ENCODE data around the gene SIK2.
"Not testable (repeated sequence)": the region's sequence is repeated elsewhere in the genome, so short reads cannot be mapped to it uniquely, and the experiment has no call there.

The SIK2 gene

DNA sequence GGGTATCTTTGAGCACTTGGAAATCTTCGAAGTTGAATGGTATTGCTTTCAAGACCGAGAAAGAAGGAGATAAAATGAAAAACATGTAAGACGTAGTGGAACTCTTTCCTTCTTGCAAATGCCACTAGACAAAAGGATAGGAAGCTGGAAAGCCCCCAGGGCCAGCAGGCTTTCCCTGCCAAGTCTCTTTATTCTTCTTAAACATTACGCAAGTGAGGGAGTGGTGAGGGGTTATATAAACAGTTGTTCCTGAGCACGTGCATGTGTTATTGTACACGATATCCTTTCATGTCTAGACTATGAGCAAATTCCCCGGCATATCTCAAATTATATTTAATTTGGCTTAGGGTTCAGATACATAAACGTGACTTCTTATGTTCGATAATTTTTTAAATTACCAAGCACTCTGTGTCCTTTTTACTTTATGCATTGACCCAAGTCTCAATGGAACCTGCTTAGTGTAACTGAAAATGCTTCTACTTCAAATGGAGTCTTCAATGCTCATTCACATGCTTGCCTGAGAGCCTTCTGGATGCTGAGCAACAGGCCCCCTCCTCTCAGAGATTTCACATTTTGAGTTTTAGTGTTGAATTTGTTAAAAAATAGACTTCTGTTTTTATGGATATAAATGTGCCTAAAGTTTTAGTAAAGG, 104.9 kb downstream of the SIK2 start:
- no peak for DNase-seq

DNA sequence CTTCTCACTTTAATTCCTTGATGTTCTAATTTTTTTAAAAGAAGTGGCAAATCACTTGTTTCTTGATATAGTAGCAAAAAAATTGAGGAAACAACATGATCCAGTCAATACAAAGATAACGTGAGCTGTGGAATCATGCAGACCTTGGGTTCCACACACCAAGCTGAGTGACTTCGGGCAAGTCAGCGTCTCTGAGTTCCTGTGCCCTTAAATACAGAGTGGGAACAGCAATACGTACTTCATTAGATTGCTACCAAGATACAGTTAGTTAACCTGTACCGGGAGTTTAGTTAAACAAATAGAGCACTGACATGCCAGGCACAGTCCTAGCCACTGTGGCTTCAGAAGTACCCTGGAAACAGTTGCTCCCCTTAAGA, 105.4 kb downstream of the SIK2 start:
- no peak for DNase-seq

DNA sequence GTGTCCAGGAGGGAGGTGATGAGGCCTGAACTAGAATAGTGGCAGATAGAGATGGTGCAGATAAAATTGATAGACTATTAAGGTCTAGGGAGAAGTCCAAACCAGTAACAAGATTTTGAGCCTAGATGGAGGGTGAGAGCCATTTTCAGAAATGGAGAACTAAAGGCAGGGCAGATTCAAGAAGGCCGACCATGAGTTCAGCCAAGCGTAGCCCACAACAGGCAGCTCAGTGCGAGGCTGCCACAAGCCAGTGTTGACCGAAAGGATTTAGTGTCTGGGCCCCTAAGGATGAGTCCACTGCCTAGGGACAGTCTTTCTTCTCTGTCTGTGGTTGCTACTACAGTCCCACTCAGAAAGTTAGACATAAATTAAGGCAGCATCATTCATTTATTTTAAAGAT, 112.3 kb downstream of the SIK2 start:
- no peak for DNase-seq

DNA sequence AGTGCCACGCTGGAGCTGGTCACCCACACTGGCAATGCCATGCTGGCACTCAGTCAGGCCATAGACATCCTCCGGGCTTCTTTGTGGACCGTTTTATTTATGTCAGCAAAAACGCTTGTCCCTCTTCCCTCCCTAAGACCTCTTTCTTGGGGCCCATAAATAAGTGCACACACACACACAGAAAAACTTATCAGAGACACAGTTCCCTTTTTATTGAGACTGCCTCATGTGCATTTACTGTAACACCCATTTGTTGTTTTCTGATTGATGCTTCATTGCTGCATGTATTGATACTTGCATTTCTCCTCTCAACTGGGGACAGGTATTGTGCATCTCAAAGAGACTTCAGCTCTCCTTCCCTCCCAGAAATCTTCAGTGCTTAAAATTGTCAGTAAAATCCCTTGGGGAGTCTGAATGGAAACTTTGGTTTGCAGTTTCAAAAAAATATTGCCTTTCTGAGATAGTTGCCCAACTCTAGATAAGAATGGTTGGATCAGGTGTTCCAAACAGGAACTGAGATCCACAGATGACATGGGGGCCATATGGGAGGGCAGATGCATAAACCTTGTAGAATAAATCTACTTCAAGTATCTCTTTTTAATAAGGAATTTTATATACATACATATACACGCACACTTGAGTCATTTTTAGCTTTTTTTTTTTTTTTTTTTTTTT, 113.0 kb downstream of the SIK2 start:
- no peak for DNase-seq

DNA sequence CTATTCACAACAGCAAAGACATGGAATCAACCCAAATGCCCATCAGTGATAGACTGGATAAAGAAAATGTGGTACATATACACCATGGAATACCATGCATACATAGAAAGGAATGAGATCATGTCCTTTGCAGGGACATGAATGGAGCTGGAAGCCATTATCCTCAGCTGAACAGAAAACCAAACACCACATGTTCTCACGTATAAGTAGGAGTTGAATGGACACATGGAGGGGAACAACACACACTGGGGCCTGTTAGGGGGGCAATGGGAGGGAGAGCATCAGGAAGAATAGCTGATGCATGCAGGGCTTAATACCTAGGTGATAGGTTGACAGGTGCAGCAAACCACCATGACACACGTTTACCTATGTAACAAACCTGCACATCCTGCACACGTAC, 115.4 kb downstream of the SIK2 start:
- DNase-seq, result not testable (repeated sequence)

DNA sequence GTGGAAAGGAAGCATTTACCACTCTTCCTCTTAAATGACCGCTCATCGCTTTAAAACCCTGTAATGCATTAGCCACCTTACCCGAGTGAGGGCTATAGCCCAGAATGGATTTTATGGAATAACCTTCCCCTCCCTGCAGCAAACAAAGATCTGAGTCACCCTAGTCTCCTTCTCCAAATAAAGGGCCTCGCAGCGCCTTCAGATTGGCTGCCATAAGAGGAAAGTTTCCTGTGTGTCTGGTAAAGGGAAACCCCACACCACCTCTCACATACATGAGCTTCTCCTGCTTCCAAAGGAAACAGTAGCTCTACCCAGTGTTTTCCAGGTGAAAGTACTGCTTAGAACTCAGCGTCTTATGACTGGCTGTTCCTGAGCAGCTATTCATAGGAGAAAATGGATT, 116.2 kb downstream of the SIK2 start:
- DNase-seq, result no peak

DNA sequence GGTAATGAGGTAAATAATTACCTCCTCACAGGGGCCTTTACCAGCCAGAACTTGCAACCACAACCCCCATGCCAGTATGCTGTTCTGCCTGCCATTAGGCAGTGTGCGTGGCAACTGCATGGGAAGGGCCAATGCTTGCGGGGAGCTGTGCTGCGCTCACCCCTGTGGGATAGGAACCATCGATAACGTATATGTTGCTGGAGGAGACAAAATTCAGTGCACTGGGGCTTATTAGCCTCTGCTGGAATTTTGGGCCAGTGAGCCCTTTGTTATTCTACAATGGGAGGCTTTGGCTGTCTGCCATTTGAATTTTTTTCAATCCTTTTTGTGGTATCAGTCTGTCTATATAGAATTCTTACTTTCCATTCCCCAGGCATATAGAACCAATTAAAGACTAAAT, 116.6 kb downstream of the SIK2 start:
- no peak for DNase-seq

DNA sequence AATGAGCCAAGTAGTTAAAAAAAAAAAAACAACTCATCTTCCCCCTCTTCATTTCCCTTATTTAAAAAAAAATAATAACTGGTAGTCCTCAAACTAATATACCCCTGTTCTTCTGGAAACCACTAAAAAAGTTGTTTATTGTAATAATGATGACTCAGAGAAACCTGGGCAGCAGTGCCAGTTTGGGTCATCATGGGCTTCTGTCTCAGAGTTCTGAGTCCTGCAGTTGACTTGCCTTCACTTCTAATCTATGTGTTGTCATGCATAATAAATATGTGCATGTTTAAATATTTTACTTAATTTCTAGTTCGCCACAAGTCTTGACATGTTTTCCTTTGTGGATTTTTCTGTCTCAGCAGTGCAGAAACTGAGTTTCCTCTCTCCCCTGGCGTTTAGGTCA, 117.1 kb downstream of the SIK2 start:
- DNase-seq, result no peak

DNA sequence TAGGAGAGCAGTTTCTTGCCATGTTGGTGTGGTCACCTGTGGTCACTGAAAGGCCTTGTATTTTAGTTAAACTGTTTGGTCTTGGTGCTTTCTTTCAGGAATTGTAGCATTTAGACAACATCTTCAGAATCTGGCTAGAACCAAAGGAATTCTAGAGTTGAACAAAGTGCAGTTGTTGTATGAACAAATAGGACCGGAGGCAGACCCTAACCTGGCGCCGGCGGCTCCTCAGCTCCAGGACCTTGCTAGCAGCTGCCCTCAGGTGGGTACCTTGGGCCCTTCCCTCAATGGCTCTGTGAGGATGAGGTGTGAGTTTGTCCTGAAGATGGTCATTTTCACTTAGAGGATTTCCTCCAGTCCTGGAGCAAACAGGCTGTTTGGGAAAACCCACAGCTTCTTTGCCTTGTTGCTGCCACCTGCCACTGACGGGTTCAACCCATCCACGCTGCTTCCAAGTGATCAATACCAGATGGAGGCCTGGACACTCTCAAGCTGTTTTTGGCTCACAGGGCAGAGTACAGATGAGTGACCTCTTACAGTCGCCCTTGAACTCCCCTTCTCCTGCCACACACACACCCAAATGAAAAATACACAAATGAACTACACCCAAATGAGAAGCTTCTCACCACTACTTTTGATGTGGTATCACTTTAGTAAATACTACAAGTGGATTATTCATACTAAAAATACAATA, 118.7 kb downstream of the SIK2 start:
- no peak for DNase-seq

DNA sequence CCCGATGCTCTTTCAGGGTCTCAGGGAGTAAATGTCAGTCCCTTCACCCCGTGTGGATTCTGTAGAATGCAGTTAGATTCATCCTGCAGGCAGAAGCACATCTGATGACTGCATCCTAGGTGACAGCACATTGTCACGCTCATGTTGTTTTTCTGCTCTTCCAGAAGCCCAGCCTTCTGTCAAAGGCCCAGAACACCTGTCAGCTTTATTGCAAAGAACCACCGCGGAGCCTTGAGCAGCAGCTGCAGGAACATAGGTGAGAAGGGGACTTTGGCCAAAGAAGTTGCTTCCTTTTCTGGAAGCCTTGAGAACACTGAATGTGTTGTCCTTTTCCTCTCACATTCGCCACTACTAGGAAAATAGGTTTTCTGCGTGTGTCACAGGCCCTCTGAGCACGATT, 120.3 kb downstream of the SIK2 start:
- DNase-seq, result no peak

DNA sequence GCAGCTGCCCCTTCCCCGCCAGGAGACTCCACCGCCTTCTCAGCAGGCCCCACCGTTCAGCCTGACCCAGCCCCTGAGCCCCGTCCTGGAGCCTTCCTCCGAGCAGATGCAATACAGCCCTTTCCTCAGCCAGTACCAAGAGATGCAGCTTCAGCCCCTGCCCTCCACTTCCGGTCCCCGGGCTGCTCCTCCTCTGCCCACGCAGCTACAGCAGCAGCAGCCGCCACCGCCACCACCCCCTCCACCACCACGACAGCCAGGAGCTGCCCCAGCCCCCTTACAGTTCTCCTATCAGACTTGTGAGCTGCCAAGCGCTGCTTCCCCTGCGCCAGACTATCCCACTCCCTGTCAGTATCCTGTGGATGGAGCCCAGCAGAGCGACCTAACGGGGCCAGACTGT, 121.3 kb downstream of the SIK2 start:
- DNase-seq, result no peak

DNA sequence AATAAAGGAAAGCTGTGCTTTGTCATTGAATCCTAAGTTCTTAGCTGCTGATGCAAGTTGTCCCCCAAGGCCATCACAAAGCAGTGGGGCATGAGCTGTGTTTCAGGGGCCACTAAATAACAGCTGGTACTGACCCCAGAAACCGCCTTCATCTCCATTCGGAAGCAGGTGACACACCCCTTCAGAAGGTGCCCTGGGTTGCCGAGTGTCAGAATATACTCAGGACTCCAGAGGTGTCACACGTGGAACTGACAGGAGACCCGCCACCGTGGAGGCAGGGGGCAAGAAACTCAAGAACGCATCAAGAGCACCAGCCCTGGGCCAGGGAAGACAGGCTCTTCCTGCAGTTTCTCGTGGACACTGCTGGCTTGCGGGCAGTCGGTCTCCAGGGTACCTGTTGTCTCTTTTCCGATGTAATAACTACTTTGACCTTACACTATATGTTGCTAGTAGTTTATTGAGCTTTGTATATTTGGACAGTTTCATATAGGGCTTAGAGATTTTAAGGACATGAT, 122.4 kb downstream of the SIK2 start:
- DNase-seq, result no peak

DNA sequence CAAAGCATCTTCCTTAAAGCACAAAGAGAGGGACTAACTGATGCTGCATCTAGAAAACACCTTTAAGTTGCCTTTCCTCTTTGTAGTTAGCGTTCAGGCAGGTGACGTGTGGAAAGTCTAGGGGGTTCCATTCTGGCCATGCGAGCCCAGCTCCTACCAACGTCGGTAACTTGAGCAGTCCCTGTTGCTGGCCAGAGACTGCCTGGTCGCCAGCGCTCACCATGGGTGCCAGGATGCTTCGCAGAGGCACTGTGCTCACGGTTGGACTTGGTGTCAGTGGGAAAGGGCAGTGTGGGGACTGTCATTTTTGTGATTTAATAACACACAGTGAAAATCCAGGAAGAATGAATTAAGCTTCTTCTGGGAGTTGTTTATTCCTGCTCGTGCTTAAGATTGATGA, 123.4 kb downstream of the SIK2 start:
- no peak for DNase-seq

DNA sequence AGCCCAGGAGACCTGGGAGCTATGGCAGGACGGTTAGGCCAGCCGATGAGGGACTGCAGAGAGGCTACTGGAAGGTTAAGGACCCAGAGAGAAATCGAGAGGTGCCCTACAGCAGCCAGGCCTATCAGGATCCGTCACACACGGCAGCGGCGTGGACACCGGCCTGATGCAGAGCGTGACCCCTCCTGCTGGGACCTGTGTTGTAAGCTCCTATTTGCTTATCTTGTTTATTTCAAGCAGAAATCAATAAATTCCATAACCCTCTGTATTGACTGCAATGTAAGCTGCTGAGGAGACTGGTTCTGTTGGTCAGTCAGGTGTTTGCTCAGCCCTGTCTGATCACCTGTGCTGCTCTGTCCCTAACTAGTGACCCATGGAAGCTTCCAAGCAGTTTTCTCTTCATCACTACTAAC, 124.1 kb downstream of the SIK2 start:
- DNase-seq, result no peak

DNA sequence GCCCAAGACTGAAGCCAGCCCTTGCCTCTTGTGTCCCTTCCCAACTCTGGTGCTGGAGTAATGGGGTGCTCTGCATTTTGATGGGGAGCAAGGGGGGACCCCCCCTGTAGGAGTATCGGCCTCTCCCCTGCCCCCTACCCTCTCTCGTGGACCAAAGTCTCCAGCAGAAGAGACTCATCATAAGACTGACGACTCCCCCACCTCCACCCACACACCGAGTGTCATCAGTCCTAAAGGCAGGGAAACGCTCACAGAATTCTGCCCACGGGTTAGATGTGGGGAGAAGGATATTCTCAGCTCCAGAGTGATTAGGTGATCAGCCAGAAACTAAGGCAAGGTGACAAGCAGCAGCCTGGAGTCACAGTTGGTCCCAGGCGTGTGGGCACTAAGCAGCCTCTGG, 125.2 kb downstream of the SIK2 start:
- no peak for DNase-seq

DNA sequence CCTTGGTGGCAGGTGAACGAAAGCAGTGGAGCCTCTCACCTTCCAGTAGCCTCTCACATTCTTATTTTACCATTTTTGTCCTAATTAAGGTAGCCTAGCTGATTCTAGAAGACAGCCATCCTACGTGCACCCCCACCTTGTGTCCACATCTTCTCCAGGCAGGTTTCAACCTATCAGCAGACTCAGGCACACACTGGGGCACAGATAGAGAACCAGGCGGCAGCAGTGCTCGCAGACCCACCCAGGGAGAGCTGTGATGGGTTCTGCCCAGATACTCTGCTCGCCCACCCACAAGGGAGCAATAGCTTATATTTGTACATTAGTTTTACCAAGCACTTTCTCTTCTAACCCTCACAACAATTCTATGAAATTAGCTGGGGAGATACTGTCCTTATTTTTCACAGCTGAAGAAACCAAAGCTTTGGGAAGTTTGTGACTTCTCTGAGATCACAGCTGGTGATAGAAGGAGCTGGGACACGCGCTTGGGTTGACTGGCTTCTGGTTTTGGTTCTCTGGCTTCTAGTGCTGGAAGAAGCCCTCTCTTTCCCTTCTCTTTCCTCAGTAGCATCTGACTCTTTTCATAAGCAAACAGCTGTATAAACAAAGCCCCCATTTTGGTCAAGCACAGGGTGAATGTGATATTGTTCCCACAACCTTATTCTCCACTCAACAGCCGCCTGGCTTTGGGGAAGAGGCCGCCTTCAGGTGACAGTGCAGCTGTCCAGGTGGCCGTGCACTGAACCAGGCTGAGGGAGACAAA, 127.0 kb downstream of the SIK2 start:
- no peak for DNase-seq

DNA sequence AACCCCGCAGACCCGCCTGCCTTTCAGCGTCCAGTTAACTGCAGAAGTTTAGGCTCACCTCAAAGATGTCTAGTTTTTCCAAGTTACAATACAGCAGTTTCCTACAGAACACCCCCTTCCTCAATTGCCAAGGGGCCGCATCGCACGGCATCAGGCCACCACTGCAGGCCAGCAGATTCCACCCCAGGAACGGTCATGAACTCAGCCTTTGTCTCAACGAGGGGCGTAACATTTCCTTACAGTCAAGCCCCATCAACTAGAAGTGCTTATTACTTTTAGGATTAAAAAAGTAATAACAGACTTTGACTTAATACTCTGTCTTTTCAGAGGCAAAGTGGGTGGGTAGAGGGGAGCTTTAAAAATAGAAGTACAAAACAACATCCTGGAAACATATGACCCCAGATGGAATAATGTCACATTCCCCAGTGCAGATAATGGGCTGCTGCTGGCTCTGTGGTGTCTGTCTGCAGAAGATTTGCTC, 127.6 kb downstream of the SIK2 start:
- DNase-seq, result no peak

DNA sequence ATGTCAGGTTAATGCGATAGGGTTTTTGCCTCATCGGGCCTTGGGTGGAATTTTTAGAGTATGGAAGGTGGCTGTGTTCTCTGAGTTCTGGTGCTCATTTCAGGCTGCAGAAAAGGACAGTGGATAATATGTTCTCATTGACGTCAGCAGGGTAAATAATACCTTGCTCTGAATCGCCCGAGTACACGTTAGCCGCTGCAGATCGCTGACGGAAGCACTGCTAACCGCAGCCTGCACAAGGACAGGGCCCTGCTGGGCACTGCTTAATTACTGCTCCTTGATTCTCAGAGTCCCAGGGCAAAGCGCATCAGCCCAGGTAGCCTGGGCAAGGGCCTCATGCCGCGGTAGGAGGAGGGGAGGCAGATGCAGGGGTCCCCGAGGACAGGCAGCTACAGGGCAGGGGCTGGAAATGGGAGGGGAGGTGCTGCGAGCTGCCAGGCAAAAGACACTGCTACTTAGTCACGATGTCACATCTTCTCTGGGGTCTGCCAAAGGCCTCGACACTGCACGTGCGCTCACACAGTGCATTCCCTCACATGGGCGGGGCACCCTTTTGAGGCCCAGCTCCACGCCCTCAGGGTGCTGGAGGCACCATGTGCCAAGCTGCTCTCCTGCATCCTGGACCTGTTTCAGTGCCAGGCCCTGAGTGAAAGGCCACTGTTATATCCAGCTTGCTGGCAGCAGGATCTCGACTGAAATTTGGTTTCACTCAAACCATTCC, 128.8 kb downstream of the SIK2 start:
- DNase-seq, result no peak

DNA sequence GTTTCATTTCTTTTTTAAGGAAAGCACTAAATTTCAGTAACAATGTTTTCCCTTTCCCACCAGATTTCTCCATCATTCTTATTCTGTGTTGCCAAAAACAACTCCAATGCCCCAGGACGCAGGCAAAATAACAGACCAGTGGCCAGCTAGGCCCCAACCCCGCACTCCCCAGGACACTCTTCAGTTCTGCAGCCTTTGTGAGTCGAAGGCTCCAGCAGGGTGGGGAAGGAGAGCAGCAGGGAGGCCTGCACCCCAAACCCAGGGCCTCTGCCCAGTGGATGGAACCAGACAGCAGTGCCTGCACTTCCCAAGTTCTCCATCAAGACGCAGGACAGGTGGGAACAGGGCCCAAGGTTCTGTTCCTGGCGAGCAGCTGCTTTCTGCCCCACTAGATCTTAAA, 129.6 kb downstream of the SIK2 start:
- DNase-seq, result no peak

DNA sequence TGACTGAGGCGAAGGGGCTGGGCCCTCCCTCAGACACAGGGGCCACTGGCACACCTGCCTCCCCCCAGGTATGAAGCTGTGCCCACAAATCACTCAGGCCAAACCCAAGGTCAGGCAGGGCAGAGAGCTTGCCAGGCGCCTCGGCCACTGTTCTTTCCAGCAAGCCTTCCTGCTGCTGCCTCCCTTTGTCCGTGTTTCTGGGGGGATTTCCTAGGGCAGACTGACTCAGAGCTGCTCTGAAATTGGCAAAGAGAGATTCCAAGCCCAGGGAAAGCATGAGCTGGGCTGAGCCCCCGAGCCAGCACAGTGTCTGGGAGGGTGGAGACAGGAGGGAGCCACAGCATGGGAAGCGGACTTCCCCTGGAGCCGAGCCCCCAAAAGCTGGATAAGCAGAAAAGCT, 130.8 kb downstream of the SIK2 start:
- no peak for DNase-seq

DNA sequence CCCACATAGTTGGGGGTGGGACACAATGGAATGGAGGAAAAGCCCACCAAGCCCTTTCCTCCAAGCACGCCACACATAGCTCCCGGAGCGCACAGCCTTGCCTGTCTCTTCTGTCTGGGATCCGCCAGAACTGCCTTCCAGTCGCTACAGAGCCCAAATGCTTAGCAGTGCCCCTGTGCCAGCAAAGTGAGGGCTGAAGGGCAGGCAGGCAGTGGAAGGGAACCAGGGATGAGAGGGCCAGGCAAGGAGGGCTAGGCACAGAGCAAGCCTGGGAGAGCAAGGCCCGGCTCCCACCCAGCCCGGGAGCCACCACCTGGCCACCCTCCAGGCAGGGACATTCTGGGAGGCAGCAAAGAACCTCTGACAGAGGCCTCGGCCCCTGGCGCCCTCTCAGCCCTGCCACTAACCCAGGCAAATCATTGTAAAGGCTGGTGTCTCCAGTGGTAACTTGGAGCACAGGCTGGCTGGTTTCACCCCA, 131.4 kb downstream of the SIK2 start:
- no peak for DNase-seq

Measured in stimulated activated CD4-positive, alpha-beta T cell treated with anti-CD3 and anti-CD28 coated beads, Interleukin-1b, Interleukin-23, amount 100 ng/mL, for 48 hours (primary cell).